H9 (cell line): ENCODE measurements around the gene IMPA2. TPM values are rescaled to one million over a fixed set of nuclear protein-coding genes. Genes with fewer than 3 reads are reported as not detected.

Experiments used
- DNase-seq: peaks from one replicate; pipeline ENCODE4 v3.0.0-alpha.2; 2017
- H2AFZ ChIP-seq: one replicate; pipeline ENCODE4 v1.6.1; 2013; ENCODE audit warnings: mild to moderate bottlenecking, low read length, control low read depth, moderate library complexity
- H2AK5ac ChIP-seq: 2 replicates; pipeline ENCODE4 v1.6.1; 2013; ENCODE audit warnings: low read length, control low read depth, mixed read lengths; ENCODE audit not compliant: insufficient read length
- H2BK120ac ChIP-seq: one replicate; pipeline ENCODE4 v1.6.1; 2013; ENCODE audit warnings: low read depth, mild to moderate bottlenecking, low read length, control low read depth, inconsistent platforms; ENCODE audit not compliant: poor library complexity, severe bottlenecking
- H2BK12ac ChIP-seq: 2 replicates; pipeline ENCODE4 v1.6.1; 2013; ENCODE audit warnings: low read length, control low read depth, mixed read lengths, low read depth; ENCODE audit not compliant: insufficient read length
- H2BK15ac ChIP-seq: 2 replicates; pipeline ENCODE4 v1.6.1; 2013; ENCODE audit warnings: low read depth, low read length, control low read depth
- H2BK20ac ChIP-seq: one replicate; pipeline ENCODE4 v1.6.1; 2013; ENCODE audit warnings: low read depth, mild to moderate bottlenecking, low read length, control low read depth, inconsistent platforms; ENCODE audit not compliant: poor library complexity, severe bottlenecking
- H2BK5ac ChIP-seq: 2 replicates; pipeline ENCODE4 v1.6.1; 2013; ENCODE audit warnings: low read length, control low read depth, mixed read lengths; ENCODE audit not compliant: insufficient read length
- H3K14ac ChIP-seq: 2 replicates; pipeline ENCODE4 v1.6.1; 2013; ENCODE audit warnings: low read length, control low read depth; ENCODE audit not compliant: insufficient read depth
- H3K18ac ChIP-seq: 2 replicates; pipeline ENCODE4 v1.6.1; 2013; ENCODE audit warnings: low read depth, mild to moderate bottlenecking, mixed read lengths, low read length, control low read depth; ENCODE audit not compliant: insufficient read length
- H3K23ac ChIP-seq: 2 replicates; pipeline ENCODE4 v1.6.1; 2013; ENCODE audit warnings: low read length, control low read depth, mixed read lengths, low read depth; ENCODE audit not compliant: insufficient read length
- H3K23me2 ChIP-seq: 2 replicates; pipeline ENCODE4 v1.6.1; 2013; ENCODE audit warnings: low read depth, mild to moderate bottlenecking, mixed read lengths, low read length, control low read depth; ENCODE audit not compliant: insufficient read length, poor library complexity, severe bottlenecking
- H3K27ac ChIP-seq: 2 replicates; pipeline ENCODE4 v1.5.1; 2013; ENCODE audit warnings: low read length, control low read depth, mixed read lengths, low read depth; ENCODE audit not compliant: insufficient read length
- H3K27me3 ChIP-seq: 2 replicates; pipeline ENCODE4 v1.6.1; 2013; ENCODE audit warnings: low read length, control low read depth, inconsistent platforms; ENCODE audit not compliant: insufficient read depth
- H3K4ac ChIP-seq: 2 replicates; pipeline ENCODE4 v1.6.1; 2013; ENCODE audit warnings: low read depth, mild to moderate bottlenecking, control low read depth, inconsistent platforms, low read length, moderate library complexity
- H3K4me1 ChIP-seq: 2 replicates; pipeline ENCODE4 v1.6.1; 2013; ENCODE audit warnings: low read length, control low read depth, inconsistent platforms; ENCODE audit not compliant: insufficient read depth
- H3K4me2 ChIP-seq: 2 replicates; pipeline ENCODE4 v1.6.1; 2013; ENCODE audit warnings: low read length, control low read depth, mixed read lengths; ENCODE audit not compliant: insufficient read length, insufficient read depth
- H3K56ac ChIP-seq: 2 replicates; pipeline ENCODE4 v1.6.1; 2013; ENCODE audit warnings: low read depth, mild to moderate bottlenecking, mixed read lengths, low read length, control low read depth; ENCODE audit not compliant: insufficient read length
- H3K79me1 ChIP-seq: 2 replicates; pipeline ENCODE4 v1.6.1; 2013; ENCODE audit warnings: low read depth, mild to moderate bottlenecking, moderate library complexity, low read length, control low read depth, inconsistent platforms; ENCODE audit not compliant: insufficient read depth, poor library complexity, severe bottlenecking
- H3K79me2 ChIP-seq: 2 replicates; pipeline ENCODE4 v1.6.1; 2013; ENCODE audit warnings: low read length, control low read depth, inconsistent platforms; ENCODE audit not compliant: insufficient read depth
- H3K9ac ChIP-seq: 2 replicates; pipeline ENCODE4 v1.6.1; 2013; ENCODE audit warnings: low read length, control low read depth, mixed read lengths; ENCODE audit not compliant: insufficient read length; ENCODE audit errors: extremely low read depth
- H3K9me3 ChIP-seq: one replicate; pipeline ENCODE4 v1.6.1; 2013; ENCODE audit warnings: low read depth, low read length, inconsistent platforms; ENCODE audit not compliant: control insufficient read depth
- H3T11ph ChIP-seq: one replicate; pipeline ENCODE4 v1.6.1; 2013; ENCODE audit warnings: mild to moderate bottlenecking, low read length, control low read depth, inconsistent platforms
- H4K20me1 ChIP-seq: one replicate; pipeline ENCODE4 v1.6.1; 2013; ENCODE audit not compliant: control insufficient read depth, insufficient read length, insufficient read depth
- H4K5ac ChIP-seq: 2 replicates; pipeline ENCODE4 v1.6.1; 2013; ENCODE audit warnings: low read depth, mild to moderate bottlenecking, mixed read lengths, low read length, control low read depth; ENCODE audit not compliant: insufficient read length
- H4K8ac ChIP-seq: replicated peaks from 2 replicates; pipeline ENCODE4 v1.6.1; 2013; ENCODE audit warnings: low read length, control low read depth, mixed read lengths, low read depth; ENCODE audit not compliant: insufficient read length
- H4K91ac ChIP-seq: 2 replicates; pipeline ENCODE4 v1.6.1; 2013; ENCODE audit warnings: low read depth, mild to moderate bottlenecking, moderate library complexity, mixed read lengths, low read length, control low read depth; ENCODE audit not compliant: insufficient read length
- H3K27ac Mint-ChIP-seq, 3 experiments: 2 replicates in 2 of 3; 3 replicates in 1 of 3; pipeline ENCODE4 v1.8.0; 2020 to 2021; ENCODE audit warnings: mixed read lengths in 3 of 3, mild to moderate bottlenecking in 1 of 3, moderate library complexity in 1 of 3
- H3K27me3 Mint-ChIP-seq: 2 replicates; pipeline ENCODE4 v1.8.0; 2021; ENCODE audit warnings: low read depth, mild to moderate bottlenecking, moderate library complexity, mixed read lengths
- H3K36me3 Mint-ChIP-seq, 3 experiments: 2 replicates in 2 of 3; 3 replicates in 1 of 3; pipeline ENCODE4 v1.8.0; 2020 to 2021; ENCODE audit warnings: low read depth in 3 of 3, mixed read lengths in 3 of 3; ENCODE audit not compliant: insufficient read depth in 1 of 3
- H3K4me1 Mint-ChIP-seq, 2 experiments: 2 replicates each; pipeline ENCODE4 v1.8.0; 2020; ENCODE audit warnings: mixed read lengths in 2 of 2
- H3K4me3 Mint-ChIP-seq, 2 experiments: 2 replicates in 1 of 2; 3 replicates in 1 of 2; pipeline ENCODE4 v1.8.0; 2020 to 2021; ENCODE audit warnings: mild to moderate bottlenecking in 2 of 2, mixed read lengths in 2 of 2, moderate library complexity in 1 of 2
- H3K9me3 Mint-ChIP-seq, 2 experiments: 2 replicates in 1 of 2; 3 replicates in 1 of 2; pipeline ENCODE4 v1.8.0; 2020; ENCODE audit warnings: mild to moderate bottlenecking in 2 of 2, mixed read lengths in 2 of 2, moderate library complexity in 1 of 2
- WGBS: extraction: QIAGEN DNeasy Blood & Tissue Kit; methylation state at CpG from one replicate; pipeline ENCODE4 v1.1.7; 2013; ENCODE audit warnings: missing lambda C conversion rate, low lambda C conversion rate, mixed read lengths; ENCODE audit not compliant: insufficient read length; ENCODE audit errors: extremely low coverage; 5-methylcytosine and 5-hydroxymethylcytosine counted together
- total RNA-seq: library from RNA; stranded (reverse); gene quantifications from 2 replicates; pipeline ENCODE4 v1.2.1, GENCODE V29; 2021
- TF ChIP-seq, protein P1 (sequence below): fragments of 200-600 bp; sonication (generic); conservative IDR thresholded peaks from 3 replicates; pipeline ENCODE4 v1.8.0; 2021; ENCODE audit warnings: antibody characterized with exemption, mild to moderate bottlenecking

IMPA2 gene
- total RNA-seq, 1 experiment from 2014 or later: 73.8 TPM

GRCh38 chr18:12010187-12010802 is 29.0 kb downstream of the IMPA2 start:
- no peaks in the 10 kb centered on the region; the same call in 1 of the 2 replicates for H3K27me3 Mint-ChIP-seq
- Histone ChIP-seq H3T11ph (no peak overlapping the region), H2BK5ac (no peak overlapping the region), H2AK5ac (no peak overlapping the region), H2BK15ac (no peak overlapping the region), H3K18ac (no peak overlapping the region), H3K79me2 (no peaks in the 10 kb centered on the region), H3K23ac (no peak overlapping the region), H3K14ac (no peak overlapping the region), H4K91ac (no peak overlapping the region), H3K23me2 (no peaks in the 10 kb centered on the region), H3K27me3 (no peaks in the 10 kb centered on the region), H2AFZ (no peak overlapping the region), H3K79me1 (no peaks in the 10 kb centered on the region), H2BK12ac (no peak overlapping the region), H3K56ac (no peak overlapping the region), H4K20me1 (no peaks in the 10 kb centered on the region), H3K27ac (no peak overlapping the region), H3K4me2 (no peak overlapping the region), H2BK20ac (no peak overlapping the region), H3K9me3 (no peaks in the 10 kb centered on the region), H3K9ac (no peak overlapping the region), H4K8ac (no peak overlapping the region), H4K5ac (no peak overlapping the region), H3K4me1 (no peaks in the 10 kb centered on the region), H2BK120ac (no peak overlapping the region), H3K4ac (no peak overlapping the region)
- H3K36me3 Mint-ChIP-seq: peaks cover 31 to 76% (median 61%) of the 10 kb centered on the region in 3 experiments; a peak in 6 of 7 replicates
- TF ChIP-seq, protein P1, sequence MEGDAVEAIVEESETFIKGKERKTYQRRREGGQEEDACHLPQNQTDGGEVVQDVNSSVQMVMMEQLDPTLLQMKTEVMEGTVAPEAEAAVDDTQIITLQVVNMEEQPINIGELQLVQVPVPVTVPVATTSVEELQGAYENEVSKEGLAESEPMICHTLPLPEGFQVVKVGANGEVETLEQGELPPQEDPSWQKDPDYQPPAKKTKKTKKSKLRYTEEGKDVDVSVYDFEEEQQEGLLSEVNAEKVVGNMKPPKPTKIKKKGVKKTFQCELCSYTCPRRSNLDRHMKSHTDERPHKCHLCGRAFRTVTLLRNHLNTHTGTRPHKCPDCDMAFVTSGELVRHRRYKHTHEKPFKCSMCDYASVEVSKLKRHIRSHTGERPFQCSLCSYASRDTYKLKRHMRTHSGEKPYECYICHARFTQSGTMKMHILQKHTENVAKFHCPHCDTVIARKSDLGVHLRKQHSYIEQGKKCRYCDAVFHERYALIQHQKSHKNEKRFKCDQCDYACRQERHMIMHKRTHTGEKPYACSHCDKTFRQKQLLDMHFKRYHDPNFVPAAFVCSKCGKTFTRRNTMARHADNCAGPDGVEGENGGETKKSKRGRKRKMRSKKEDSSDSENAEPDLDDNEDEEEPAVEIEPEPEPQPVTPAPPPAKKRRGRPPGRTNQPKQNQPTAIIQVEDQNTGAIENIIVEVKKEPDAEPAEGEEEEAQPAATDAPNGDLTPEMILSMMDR: peak; percentile 29; the same call in 2 of the 3 replicates
- peak overlapping the region in 2 of 3 experiments; percentile 68 to 76; a peak in 3 of 7 replicates for H3K27ac Mint-ChIP-seq
- peaks cover 2 to 5% of the 10 kb centered on the region in 2 experiments; a peak in 2 of 4 replicates for H3K4me1 Mint-ChIP-seq
- no peak overlapping the region for H3K4me3 Mint-ChIP-seq
- no peak for DNase-seq
- H3K9me3 Mint-ChIP-seq: no peaks in the 10 kb centered on the region
- WGBS: no CpG with 5 or more reads among the region's 14 CpGs
